GM18519 (cell line): ENCODE measurements around the gene ASIC2.
"Not testable (repeated sequence)": the region's sequence is repeated elsewhere in the genome, so short reads cannot be mapped to it uniquely, and the experiment has no call there.

Source experiments
- ATAC-seq: cut with Tn5 transposase; IDR thresholded peaks from one replicate; pipeline ENCODE4 v1.9.1; 2021; ENCODE audit warnings: mild to moderate bottlenecking, moderate library complexity; ENCODE audit not compliant: unreplicated experiment, low FRiP score

ASIC2 gene

DNA sequence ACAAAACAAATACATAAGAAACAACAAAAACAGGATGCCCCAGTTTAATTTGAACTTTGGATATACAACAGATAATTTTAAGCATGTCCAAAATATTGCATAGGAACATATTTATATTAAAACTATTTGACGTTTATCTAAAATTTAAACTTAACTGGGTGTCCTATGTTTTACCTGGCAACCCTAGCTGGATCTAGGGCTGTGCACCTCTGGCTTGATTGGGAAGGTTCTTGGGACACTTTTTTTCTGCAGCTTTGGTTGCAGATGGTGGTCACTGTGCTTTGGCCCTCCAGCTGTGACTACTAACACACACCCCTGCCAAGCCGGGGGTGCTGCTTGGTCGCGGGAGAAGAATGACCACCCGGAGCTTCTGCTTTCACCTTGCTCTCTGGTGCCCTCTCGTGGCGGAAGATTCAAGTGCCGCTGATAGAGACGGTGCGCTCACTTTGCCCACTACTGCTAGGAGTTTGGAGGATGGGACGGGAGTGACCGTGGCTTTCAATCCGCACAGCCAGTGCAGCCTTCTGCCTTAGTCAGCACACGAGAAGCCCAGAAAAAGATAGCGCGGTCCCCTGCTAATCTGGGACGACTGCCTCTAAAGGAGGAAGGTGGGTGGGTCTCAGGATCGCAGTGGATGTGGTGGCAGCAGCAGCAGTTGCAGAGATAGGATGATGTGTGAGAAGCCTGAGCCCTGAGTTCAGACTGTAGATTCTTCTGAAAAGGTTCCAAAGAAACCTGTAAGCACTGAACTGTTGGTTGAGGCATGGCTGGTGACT, 294.8 kb downstream of the ASIC2 start:
- ATAC-seq, result no peak

GRCh38 chr17:32995416-32996045, 297.6 kb downstream of the ASIC2 start:
- ATAC-seq, result no peak

- no peak for ATAC-seq
Measured at GRCh38 chr17:32993977-32994376, 299.1 kb downstream of the ASIC2 start.

GRCh38 chr17:32992321-32993033, 300.6 kb downstream of the ASIC2 start:
- no peak for ATAC-seq

GRCh38 chr17:32988481-32989101, 304.5 kb downstream of the ASIC2 start:
- no peak for ATAC-seq

- ATAC-seq, result not testable (repeated sequence)
Measured at GRCh38 chr17:32987868-32988267, 305.2 kb downstream of the ASIC2 start.

DNA sequence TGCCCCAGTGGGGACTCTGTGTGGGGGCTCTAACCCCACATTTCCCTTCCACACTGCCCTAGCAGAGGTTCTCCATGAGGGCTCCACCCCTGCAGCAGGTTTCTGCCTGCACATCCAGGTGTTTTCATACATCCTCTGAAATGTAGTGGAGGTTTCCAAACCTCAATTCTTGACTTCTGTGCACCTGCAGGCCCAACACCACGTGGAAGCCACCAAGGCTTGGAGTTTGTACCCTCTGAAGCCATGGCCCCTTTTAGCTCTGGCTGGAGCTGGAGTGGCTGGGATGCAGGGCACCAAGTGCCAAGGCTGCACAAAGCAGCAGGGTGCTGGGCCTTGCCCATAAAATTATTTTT, 305.7 kb downstream of the ASIC2 start:
- ATAC-seq, result not testable (repeated sequence)

DNA sequence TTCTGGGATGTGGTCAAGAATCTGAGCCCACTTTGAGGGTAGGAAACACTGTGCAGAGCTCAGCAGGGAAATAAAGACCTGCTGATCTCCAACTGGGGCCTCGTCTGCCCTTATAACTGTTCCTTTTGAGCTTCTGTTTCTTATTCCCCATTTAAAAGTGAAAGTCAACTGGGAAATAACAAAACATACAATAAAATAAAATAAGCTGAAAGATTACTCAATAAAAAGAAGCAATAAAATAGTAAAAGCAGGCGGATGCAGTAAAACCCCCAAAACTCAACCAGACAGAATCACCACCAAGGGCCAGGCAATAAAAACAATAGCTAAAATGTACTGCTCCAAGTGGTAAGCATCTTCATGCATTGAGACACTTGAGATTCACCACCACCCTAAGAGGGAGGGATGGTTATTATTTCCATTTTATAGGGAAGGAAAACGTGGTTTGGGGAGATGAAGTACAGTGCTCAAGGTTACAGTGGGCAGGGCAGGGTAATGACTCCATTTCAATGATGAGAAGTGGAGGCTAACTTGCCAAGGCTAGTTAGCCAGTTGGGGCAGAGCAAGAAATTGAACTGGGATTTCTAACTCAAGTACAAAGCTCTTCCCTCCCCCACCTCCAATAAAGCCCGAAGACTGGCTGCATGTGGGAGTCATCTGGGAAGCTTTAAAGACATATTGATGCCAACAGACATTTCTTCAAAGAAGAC, 307.9 kb downstream of the ASIC2 start:
- no peak for ATAC-seq

GRCh38 chr17:32981611-32982010, 311.5 kb downstream of the ASIC2 start:
- ATAC-seq, result not testable (repeated sequence)

- no peak for ATAC-seq
Measured at GRCh38 chr17:32980230-32980629, 312.9 kb downstream of the ASIC2 start.

DNA sequence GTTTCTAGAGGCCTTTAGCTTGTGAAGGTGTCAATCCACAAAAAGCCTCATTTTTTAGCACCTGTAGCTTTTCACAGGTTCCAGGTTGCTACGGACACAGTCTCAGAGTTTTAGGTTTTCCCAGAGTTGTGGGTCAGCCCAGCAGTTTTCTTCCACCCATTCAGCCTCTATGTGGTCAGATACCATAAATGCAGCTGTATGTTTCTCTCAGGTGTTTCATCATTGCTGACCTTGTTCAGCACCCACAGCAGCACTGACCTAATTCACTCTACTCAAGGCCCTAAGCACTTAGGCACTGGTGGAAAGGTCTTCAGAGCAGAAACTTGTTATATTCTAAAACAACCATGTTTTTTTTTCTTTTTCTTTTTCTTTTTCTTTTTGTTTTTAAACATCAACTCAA, 316.5 kb downstream of the ASIC2 start:
- ATAC-seq, result no peak

DNA sequence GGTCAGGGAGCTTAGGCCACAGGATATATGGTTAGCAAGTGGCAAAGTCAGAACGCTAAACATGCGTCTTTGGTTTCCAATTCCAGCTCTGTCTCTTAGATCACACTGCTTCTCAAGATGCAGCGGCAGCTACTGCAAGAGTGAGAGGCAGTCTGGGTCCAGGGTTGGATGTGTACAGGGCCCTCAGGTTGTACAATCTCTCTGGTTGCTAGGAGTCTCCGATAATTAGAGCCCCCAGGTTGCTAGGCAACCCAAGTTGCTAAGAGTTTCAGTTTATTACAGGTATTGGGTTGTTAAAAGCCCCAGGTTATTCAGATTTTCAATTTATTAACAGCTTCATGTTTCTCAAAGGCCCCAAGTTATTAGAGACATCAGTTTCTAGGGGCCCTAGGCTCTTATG, 317.0 kb downstream of the ASIC2 start:
- no peak for ATAC-seq

DNA sequence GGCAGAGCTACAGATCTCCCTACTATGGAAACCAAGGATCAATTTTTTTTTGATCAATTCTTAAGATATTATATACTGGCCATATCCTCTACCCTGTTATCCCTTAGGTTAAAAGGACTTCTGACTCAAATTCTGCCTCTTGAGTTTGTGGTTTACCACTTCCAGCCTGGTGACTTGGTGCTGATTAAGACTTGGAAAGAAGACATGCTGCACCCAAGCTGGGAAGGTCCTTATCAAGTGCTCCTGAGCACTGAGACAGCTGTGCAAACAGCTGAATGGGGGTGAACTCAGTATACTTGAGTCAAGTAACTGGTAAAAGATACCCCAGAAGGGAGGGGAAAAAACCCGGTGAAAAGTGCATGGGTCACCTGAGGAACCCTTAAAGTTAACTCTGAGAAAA, 321.9 kb downstream of the ASIC2 start:
- no peak for ATAC-seq

DNA sequence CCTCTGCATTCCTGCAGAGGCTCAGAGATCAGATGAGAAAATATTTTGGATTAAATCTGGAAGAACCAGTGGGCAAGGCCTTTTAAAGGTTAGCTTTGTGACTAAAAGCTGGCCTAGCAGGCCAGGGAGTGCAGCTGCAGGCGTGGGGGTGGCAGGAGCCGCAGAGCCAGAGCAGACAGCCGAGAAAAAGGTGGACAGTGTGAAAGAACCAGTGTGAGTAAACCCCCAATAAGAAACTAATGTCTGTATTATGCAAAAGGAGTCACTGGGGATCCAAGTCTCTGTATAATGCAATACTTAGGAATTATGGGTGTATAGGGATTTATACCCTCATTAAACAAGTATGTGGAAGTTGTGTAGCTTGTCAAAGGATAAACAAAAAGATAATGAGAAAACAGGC, 322.8 kb downstream of the ASIC2 start:
- no peak for ATAC-seq

GRCh38 chr17:32969231-32969630, 323.9 kb downstream of the ASIC2 start:
- not testable (repeated sequence) for ATAC-seq

GRCh38 chr17:32964541-32964940, 328.6 kb downstream of the ASIC2 start:
- ATAC-seq, result no peak
